K562 (cell line): Measurements from ENCODE around the gene ARHGAP26. TPM values are rescaled to one million over a fixed set of nuclear protein-coding genes. Genes with fewer than 3 reads are reported as not detected.

Experiments used
- CEBPG ChIP-seq, 3 experiments: fragments of 200-800 bp in 1 of 3; sonication (Bioruptor generic) in 1 of 3; sonication (generic) in 1 of 3; formaldehyde crosslinking in 1 of 3; IDR thresholded peaks in 2 of 3; conservative IDR thresholded peaks in 1 of 3; 2 replicates each; pipeline versions ENCODE4 v1.6.1 to v1.8.0; 2016 to 2022; ENCODE audit warnings: missing compliant biosample characterization in 2 of 3, missing genetic modification characterization in 2 of 3, mild to moderate bottlenecking in 1 of 3, missing genetic modification reagents in 1 of 3
- FOXK1 ChIP-seq: sonication (generic); formaldehyde crosslinking; IDR thresholded peaks from 2 replicates; pipeline ENCODE4 v1.8.0; 2022; ENCODE audit warnings: missing genetic modification reagents, mild to moderate bottlenecking, borderline replicate concordance
- GATA2 ChIP-seq: sonication (generic); formaldehyde crosslinking; IDR thresholded peaks from 2 replicates; pipeline ENCODE4 v1.4.0; 2020; ENCODE audit warnings: mild to moderate bottlenecking, missing genetic modification reagents
- HINFP ChIP-seq: fragments of 450-650 bp; conservative IDR thresholded peaks from 2 replicates; pipeline ENCODE4 v1.6.1; 2016; ENCODE audit warnings: missing genetic modification characterization, low read depth, mild to moderate bottlenecking, control low read depth, missing compliant biosample characterization
- JUNB ChIP-seq: fragments of 450-650 bp; formaldehyde crosslinking; conservative IDR thresholded peaks from 2 replicates; pipeline ENCODE4 v1.4.0; 2020; ENCODE audit warnings: mild to moderate bottlenecking
- KAT2B ChIP-seq: IDR thresholded peaks from one replicate; pipeline ENCODE4 v1.6.1; 2012; ENCODE audit warnings: low read depth, mild to moderate bottlenecking, control low read depth, inconsistent platforms, low read length, moderate library complexity
- KAT7 ChIP-seq: sonication (generic); formaldehyde crosslinking; IDR thresholded peaks from 2 replicates; pipeline ENCODE4 v1.8.0; 2022; ENCODE audit warnings: missing genetic modification reagents, mild to moderate bottlenecking, borderline replicate concordance
- MCM7 ChIP-seq, 2 experiments: fragments of 450-650 bp; IDR thresholded peaks; 2 replicates each; pipeline ENCODE4 v1.6.1; 2016 to 2018
- RBM14 ChIP-seq: fragments of 200-400 bp; formaldehyde crosslinking; IDR thresholded peaks from 2 replicates; pipeline ENCODE4 v1.6.1; 2018; ENCODE audit warnings: low read depth, mild to moderate bottlenecking, low read length, moderate library complexity, borderline replicate concordance; ENCODE audit not compliant: insufficient read depth
- SAFB ChIP-seq: fragments of 200-400 bp; formaldehyde crosslinking; IDR thresholded peaks from 2 replicates; pipeline ENCODE4 v1.6.1; 2017; ENCODE audit warnings: low read depth, low read length, borderline replicate concordance
- SMAD2 ChIP-seq: fragments of 150-350 bp; IDR thresholded peaks from 2 replicates; pipeline ENCODE4 v1.6.1; 2014; ENCODE audit warnings: low read depth, mild to moderate bottlenecking, low read length
- ZNF586 ChIP-seq: fragments of 450-650 bp; formaldehyde crosslinking; conservative IDR thresholded peaks from 2 replicates; pipeline ENCODE4 v1.4.0; 2020; ENCODE audit warnings: mild to moderate bottlenecking, moderate library complexity
- ZNF778 ChIP-seq: fragments of 450-650 bp; formaldehyde crosslinking; IDR thresholded peaks from 2 replicates; pipeline ENCODE4 v1.4.0; 2020; ENCODE audit warnings: mild to moderate bottlenecking, moderate library complexity
- polyA plus RNA-seq, 8 experiments: library from polyadenylated mRNA; depleted of rRNA in 4 of 8; stranded (reverse) in 5 of 8; unstranded in 3 of 8; fragments of >200 nt; fragmentation: Nextera tagmentation in 2 of 8; fragmentation: Illumina TruSeq in 1 of 8; extraction: Ambion mirVana in 2 of 8; extraction: Trizol in 1 of 8; gene quantifications; 2 replicates each; pipeline versions ENCODE4 v1.2.1 to v1.2.3, GENCODE V29; 2011 to 2014; ENCODE audit warnings: inconsistent platforms in 1 of 8, missing spikeins in 1 of 8
- total RNA-seq, 7 experiments: library from RNA; depleted of rRNA in 6 of 7; stranded (reverse); fragments of >200 nt in 6 of 7; fragmentation: Illumina TruSeq in 2 of 7; extraction: Trizol in 2 of 7; gene quantifications; 2 replicates each; pipeline versions ENCODE4 v1.2.1 to v1.2.3, GENCODE V29; 2011 to 2021; ENCODE audit warnings: low replicate concordance in 1 of 7
- TF ChIP-seq, protein P1 (sequence below): fragments of 450-650 bp; IDR thresholded peaks from 2 replicates; pipeline ENCODE4 v1.6.1; 2016; ENCODE audit warnings: borderline replicate concordance
- TF ChIP-seq, protein P2 (sequence below), 2 experiments: IDR thresholded peaks; 2 replicates each; pipeline ENCODE4 v1.6.1; 2012; ENCODE audit warnings: improper control_type of control experiment in 2 of 2, low read depth in 2 of 2, low read length in 2 of 2, borderline replicate concordance in 1 of 2
- TF ChIP-seq, protein P3 (sequence below), 2 experiments: fragments of 150-350 bp in 1 of 2; IDR thresholded peaks; 2 replicates each; pipeline ENCODE4 v1.6.1; 2012 to 2016; ENCODE audit warnings: low read depth in 2 of 2, low read length in 2 of 2, mild to moderate bottlenecking in 1 of 2, moderate library complexity in 1 of 2

Gene ARHGAP26
- total and polyA plus RNA-seq, 9 of the 15 experiments (the other 6 are each of a cell fraction or from before 2014, with no cell fraction given): 0.13 to 1.1 (median 0.55) TPM

GRCh38 chr5:143065185-143065965 is 295.2 kb downstream of the ARHGAP26 start (continued):
- TF ChIP-seq, protein P1, sequence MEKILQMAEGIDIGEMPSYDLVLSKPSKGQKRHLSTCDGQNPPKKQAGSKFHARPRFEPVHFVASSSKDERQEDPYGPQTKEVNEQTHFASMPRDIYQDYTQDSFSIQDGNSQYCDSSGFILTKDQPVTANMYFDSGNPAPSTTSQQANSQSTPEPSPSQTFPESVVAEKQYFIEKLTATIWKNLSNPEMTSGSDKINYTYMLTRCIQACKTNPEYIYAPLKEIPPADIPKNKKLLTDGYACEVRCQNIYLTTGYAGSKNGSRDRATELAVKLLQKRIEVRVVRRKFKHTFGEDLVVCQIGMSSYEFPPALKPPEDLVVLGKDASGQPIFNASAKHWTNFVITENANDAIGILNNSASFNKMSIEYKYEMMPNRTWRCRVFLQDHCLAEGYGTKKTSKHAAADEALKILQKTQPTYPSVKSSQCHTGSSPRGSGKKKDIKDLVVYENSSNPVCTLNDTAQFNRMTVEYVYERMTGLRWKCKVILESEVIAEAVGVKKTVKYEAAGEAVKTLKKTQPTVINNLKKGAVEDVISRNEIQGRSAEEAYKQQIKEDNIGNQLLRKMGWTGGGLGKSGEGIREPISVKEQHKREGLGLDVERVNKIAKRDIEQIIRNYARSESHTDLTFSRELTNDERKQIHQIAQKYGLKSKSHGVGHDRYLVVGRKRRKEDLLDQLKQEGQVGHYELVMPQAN: no peak
- TF ChIP-seq FOXK1 (CRISPR knock-in tag) (no peak), ZNF778 (CRISPR knock-in tag) (no peak), SMAD2 (no peak), GATA2 (CRISPR knock-in tag) (no peak), HINFP (no peak), MCM7 (IDR thresholded peaks at IDR 0.05) (no peak), ZNF586 (CRISPR knock-in tag) (no peak), SAFB (no peak), KAT7 (CRISPR knock-in tag) (no peak), RBM14 (no peak), KAT2B (no peak), CEBPG (CRISPR knock-in tag; IDR thresholded peaks at IDR 0.05) (no peak), CEBPG (tag; conservative IDR thresholded peaks at IDR 0.05 in 1 of 2, IDR thresholded peaks at IDR 0.05 in 1 of 2) (peak; percentile 27 to 59; a peak in 3 of 4 replicates), JUNB (CRISPR knock-in tag) (no peak)
- TF ChIP-seq, protein P2, sequence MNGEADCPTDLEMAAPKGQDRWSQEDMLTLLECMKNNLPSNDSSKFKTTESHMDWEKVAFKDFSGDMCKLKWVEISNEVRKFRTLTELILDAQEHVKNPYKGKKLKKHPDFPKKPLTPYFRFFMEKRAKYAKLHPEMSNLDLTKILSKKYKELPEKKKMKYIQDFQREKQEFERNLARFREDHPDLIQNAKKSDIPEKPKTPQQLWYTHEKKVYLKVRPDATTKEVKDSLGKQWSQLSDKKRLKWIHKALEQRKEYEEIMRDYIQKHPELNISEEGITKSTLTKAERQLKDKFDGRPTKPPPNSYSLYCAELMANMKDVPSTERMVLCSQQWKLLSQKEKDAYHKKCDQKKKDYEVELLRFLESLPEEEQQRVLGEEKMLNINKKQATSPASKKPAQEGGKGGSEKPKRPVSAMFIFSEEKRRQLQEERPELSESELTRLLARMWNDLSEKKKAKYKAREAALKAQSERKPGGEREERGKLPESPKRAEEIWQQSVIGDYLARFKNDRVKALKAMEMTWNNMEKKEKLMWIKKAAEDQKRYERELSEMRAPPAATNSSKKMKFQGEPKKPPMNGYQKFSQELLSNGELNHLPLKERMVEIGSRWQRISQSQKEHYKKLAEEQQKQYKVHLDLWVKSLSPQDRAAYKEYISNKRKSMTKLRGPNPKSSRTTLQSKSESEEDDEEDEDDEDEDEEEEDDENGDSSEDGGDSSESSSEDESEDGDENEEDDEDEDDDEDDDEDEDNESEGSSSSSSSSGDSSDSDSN (IDR thresholded peaks at IDR 0.05; ENCODE audit: borderline replicate concordance in 1 of 2, low read depth in 2 of 2, low read length in 2 of 2): no peak
- TF ChIP-seq, protein P3, sequence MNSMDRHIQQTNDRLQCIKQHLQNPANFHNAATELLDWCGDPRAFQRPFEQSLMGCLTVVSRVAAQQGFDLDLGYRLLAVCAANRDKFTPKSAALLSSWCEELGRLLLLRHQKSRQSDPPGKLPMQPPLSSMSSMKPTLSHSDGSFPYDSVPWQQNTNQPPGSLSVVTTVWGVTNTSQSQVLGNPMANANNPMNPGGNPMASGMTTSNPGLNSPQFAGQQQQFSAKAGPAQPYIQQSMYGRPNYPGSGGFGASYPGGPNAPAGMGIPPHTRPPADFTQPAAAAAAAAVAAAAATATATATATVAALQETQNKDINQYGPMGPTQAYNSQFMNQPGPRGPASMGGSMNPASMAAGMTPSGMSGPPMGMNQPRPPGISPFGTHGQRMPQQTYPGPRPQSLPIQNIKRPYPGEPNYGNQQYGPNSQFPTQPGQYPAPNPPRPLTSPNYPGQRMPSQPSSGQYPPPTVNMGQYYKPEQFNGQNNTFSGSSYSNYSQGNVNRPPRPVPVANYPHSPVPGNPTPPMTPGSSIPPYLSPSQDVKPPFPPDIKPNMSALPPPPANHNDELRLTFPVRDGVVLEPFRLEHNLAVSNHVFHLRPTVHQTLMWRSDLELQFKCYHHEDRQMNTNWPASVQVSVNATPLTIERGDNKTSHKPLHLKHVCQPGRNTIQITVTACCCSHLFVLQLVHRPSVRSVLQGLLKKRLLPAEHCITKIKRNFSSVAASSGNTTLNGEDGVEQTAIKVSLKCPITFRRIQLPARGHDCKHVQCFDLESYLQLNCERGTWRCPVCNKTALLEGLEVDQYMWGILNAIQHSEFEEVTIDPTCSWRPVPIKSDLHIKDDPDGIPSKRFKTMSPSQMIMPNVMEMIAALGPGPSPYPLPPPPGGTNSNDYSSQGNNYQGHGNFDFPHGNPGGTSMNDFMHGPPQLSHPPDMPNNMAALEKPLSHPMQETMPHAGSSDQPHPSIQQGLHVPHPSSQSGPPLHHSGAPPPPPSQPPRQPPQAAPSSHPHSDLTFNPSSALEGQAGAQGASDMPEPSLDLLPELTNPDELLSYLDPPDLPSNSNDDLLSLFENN (IDR thresholded peaks at IDR 0.05; ENCODE audit: low read depth in 2 of 2, low read length in 2 of 2): no peak
